ENCODE measurements around the gene MED14.
"Not testable (repeated sequence)": the region's sequence is repeated elsewhere in the genome, so short reads cannot be mapped to it uniquely, and the experiment has no call there.

The MED14 gene

GRCh38 chrX:40757058-40757457, 21.7 kb upstream of the MED14 start:
- no peaks in the 10 kb centered on the region for H3K4me1 ChIP-seq (ENCODE audit: control insufficient read depth, insufficient read depth, low read length)
- H3K36me3 ChIP-seq (ENCODE audit: control insufficient read depth, insufficient read depth, low read length), result no peaks in the 10 kb centered on the region
- no peak overlapping the region for H3K4me3 ChIP-seq (ENCODE audit: low read depth, low read length)
- H3K9me3 ChIP-seq (ENCODE audit: control insufficient read depth, insufficient read depth, low read length), result no peaks in the 10 kb centered on the region
- H3K27me3 ChIP-seq (ENCODE audit: control insufficient read depth, insufficient read depth, low read length), result no peaks in the 10 kb centered on the region
- no peak overlapping the region for H3K9ac ChIP-seq (ENCODE audit: low read depth, low read length)

GRCh38 chrX:40755291-40756249, 20.2 kb upstream of the MED14 start:
- H3K4me1 ChIP-seq (ENCODE audit: control insufficient read depth, insufficient read depth, low read length), result no peaks in the 10 kb centered on the region
- H3K9me3 ChIP-seq (ENCODE audit: control insufficient read depth, insufficient read depth, low read length), result no peaks in the 10 kb centered on the region
- no peaks in the 10 kb centered on the region for H3K27me3 ChIP-seq (ENCODE audit: control insufficient read depth, insufficient read depth, low read length)
- H3K36me3 ChIP-seq (ENCODE audit: control insufficient read depth, insufficient read depth, low read length), result no peaks in the 10 kb centered on the region
- H3K9ac ChIP-seq (ENCODE audit: low read depth, low read length), result no peak overlapping the region
- no peak overlapping the region for H3K4me3 ChIP-seq (ENCODE audit: low read depth, low read length)

- no peaks in the 10 kb centered on the region for H3K27me3 ChIP-seq (ENCODE audit: control insufficient read depth, insufficient read depth, low read length)
- H3K9ac ChIP-seq (ENCODE audit: low read depth, low read length), result no peak overlapping the region
- no peaks in the 10 kb centered on the region for H3K36me3 ChIP-seq (ENCODE audit: control insufficient read depth, insufficient read depth, low read length)
- H3K4me1 ChIP-seq (ENCODE audit: control insufficient read depth, insufficient read depth, low read length), result no peaks in the 10 kb centered on the region
- H3K4me3 ChIP-seq (ENCODE audit: low read depth, low read length), result no peak overlapping the region
- H3K9me3 ChIP-seq (ENCODE audit: control insufficient read depth, insufficient read depth, low read length), result no peaks in the 10 kb centered on the region
Observed at GRCh38 chrX:40749681-40750494, 14.5 kb upstream of the MED14 start.

GRCh38 chrX:40748977-40749376, 13.6 kb upstream of the MED14 start:
- no peak overlapping the region for H3K4me3 ChIP-seq (ENCODE audit: low read depth, low read length)
- H3K9ac ChIP-seq (ENCODE audit: low read depth, low read length), result no peak overlapping the region
- H3K36me3 ChIP-seq (ENCODE audit: control insufficient read depth, insufficient read depth, low read length), result no peaks in the 10 kb centered on the region
- H3K27me3 ChIP-seq (ENCODE audit: control insufficient read depth, insufficient read depth, low read length), result no peaks in the 10 kb centered on the region
- H3K4me1 ChIP-seq (ENCODE audit: control insufficient read depth, insufficient read depth, low read length), result no peaks in the 10 kb centered on the region
- H3K9me3 ChIP-seq (ENCODE audit: control insufficient read depth, insufficient read depth, low read length), result no peaks in the 10 kb centered on the region

- no peaks in the 10 kb centered on the region for H3K27me3 ChIP-seq (ENCODE audit: control insufficient read depth, insufficient read depth, low read length)
- no peaks in the 10 kb centered on the region for H3K36me3 ChIP-seq (ENCODE audit: control insufficient read depth, insufficient read depth, low read length)
- no peak overlapping the region for H3K4me3 ChIP-seq (ENCODE audit: low read depth, low read length)
- no peaks in the 10 kb centered on the region for H3K4me1 ChIP-seq (ENCODE audit: control insufficient read depth, insufficient read depth, low read length)
- no peaks in the 10 kb centered on the region for H3K9me3 ChIP-seq (ENCODE audit: control insufficient read depth, insufficient read depth, low read length)
- H3K9ac ChIP-seq (ENCODE audit: low read depth, low read length), result no peak overlapping the region
Observed at GRCh38 chrX:40746521-40746920, 11.2 kb upstream of the MED14 start.

GRCh38 chrX:40736170-40736505, 796 bp upstream of the MED14 start:
- H3K36me3 ChIP-seq (ENCODE audit: control insufficient read depth, insufficient read depth, low read length), result no peaks in the 10 kb centered on the region
- H3K4me1 ChIP-seq (ENCODE audit: control insufficient read depth, insufficient read depth, low read length), result peaks cover 3% of the 10 kb centered on the region
- peak overlapping the region; percentile 28 for H3K9ac ChIP-seq (ENCODE audit: low read depth, low read length)
- H3K27me3 ChIP-seq (ENCODE audit: control insufficient read depth, insufficient read depth, low read length), result no peaks in the 10 kb centered on the region
- no peaks in the 10 kb centered on the region for H3K9me3 ChIP-seq (ENCODE audit: control insufficient read depth, insufficient read depth, low read length)
- H3K4me3 ChIP-seq (ENCODE audit: low read depth, low read length), result peak overlapping the region; percentile 75

- peaks cover 3% of the 10 kb centered on the region for H3K4me1 ChIP-seq (ENCODE audit: control insufficient read depth, insufficient read depth, low read length)
- H3K9ac ChIP-seq (ENCODE audit: low read depth, low read length), result peak overlapping the region; percentile 74
- no peaks in the 10 kb centered on the region for H3K27me3 ChIP-seq (ENCODE audit: control insufficient read depth, insufficient read depth, low read length)
- H3K9me3 ChIP-seq (ENCODE audit: control insufficient read depth, insufficient read depth, low read length), result no peaks in the 10 kb centered on the region
- H3K4me3 ChIP-seq (ENCODE audit: low read depth, low read length), result peak overlapping the region; percentile 75
- no peaks in the 10 kb centered on the region for H3K36me3 ChIP-seq (ENCODE audit: control insufficient read depth, insufficient read depth, low read length)
Observed at GRCh38 chrX:40734971-40735324, 394 bp downstream of the MED14 start.

- no peaks in the 10 kb centered on the region for H3K27me3 ChIP-seq (ENCODE audit: control insufficient read depth, insufficient read depth, low read length)
- no peaks in the 10 kb centered on the region for H3K36me3 ChIP-seq (ENCODE audit: control insufficient read depth, insufficient read depth, low read length)
- no peak overlapping the region for H3K9ac ChIP-seq (ENCODE audit: low read depth, low read length)
Observed at GRCh38 chrX:40733706-40734105, 1.6 kb downstream of the MED14 start.

GRCh38 chrX:40732499-40732898, 2.8 kb downstream of the MED14 start:
- peak overlapping the region; percentile 5 for H3K4me3 ChIP-seq (ENCODE audit: low read depth, low read length)
- H3K36me3 ChIP-seq (ENCODE audit: control insufficient read depth, insufficient read depth, low read length); H3K9ac ChIP-seq (ENCODE audit: low read depth, low read length); H3K4me1 ChIP-seq (ENCODE audit: control insufficient read depth, insufficient read depth, low read length); H3K9me3 ChIP-seq (ENCODE audit: control insufficient read depth, insufficient read depth, low read length); H3K27me3 ChIP-seq (ENCODE audit: control insufficient read depth, insufficient read depth, low read length): not testable (repeated sequence)

More at GRCh38 chrX:40733706-40734105, 1.6 kb downstream of the MED14 start:
- peaks cover under 1% of the 10 kb centered on the region for H3K4me1 ChIP-seq (ENCODE audit: control insufficient read depth, insufficient read depth, low read length)
- peak overlapping the region; percentile 75 for H3K4me3 ChIP-seq (ENCODE audit: low read depth, low read length)
- no peaks in the 10 kb centered on the region for H3K9me3 ChIP-seq (ENCODE audit: control insufficient read depth, insufficient read depth, low read length)

- Histone ChIP-seq H3K27me3 (ENCODE audit: control insufficient read depth, insufficient read depth, low read length) (no peaks in the 10 kb centered on the region), H3K9me3 (ENCODE audit: control insufficient read depth, insufficient read depth, low read length) (no peaks in the 10 kb centered on the region), H3K4me3 (ENCODE audit: low read depth, low read length) (peak overlapping the region; percentile 38), H3K4me1 (ENCODE audit: control insufficient read depth, insufficient read depth, low read length) (no peaks in the 10 kb centered on the region), H3K36me3 (ENCODE audit: control insufficient read depth, insufficient read depth, low read length) (peaks cover 3% of the 10 kb centered on the region), H3K9ac (ENCODE audit: low read depth, low read length) (no peak overlapping the region)
Observed at GRCh38 chrX:40729598-40730584, 5.5 kb downstream of the MED14 start.

- H3K27me3 ChIP-seq (ENCODE audit: control insufficient read depth, insufficient read depth, low read length), result no peaks in the 10 kb centered on the region
- H3K9me3 ChIP-seq (ENCODE audit: control insufficient read depth, insufficient read depth, low read length), result no peaks in the 10 kb centered on the region
- H3K36me3 ChIP-seq (ENCODE audit: control insufficient read depth, insufficient read depth, low read length), result peaks cover 3% of the 10 kb centered on the region
- H3K9ac ChIP-seq (ENCODE audit: low read depth, low read length), result no peak overlapping the region
- no peak overlapping the region for H3K4me3 ChIP-seq (ENCODE audit: low read depth, low read length)
- no peaks in the 10 kb centered on the region for H3K4me1 ChIP-seq (ENCODE audit: control insufficient read depth, insufficient read depth, low read length)
Observed at GRCh38 chrX:40727581-40728252, 7.6 kb downstream of the MED14 start.

Measured in iPS-15b (cell line).